K562 (cell line): Measurements from ENCODE around the gene AGA. TPM values are rescaled to one million over a fixed set of nuclear protein-coding genes. Genes with fewer than 3 reads are reported as not detected.

ENCODE experiments used
- ATAC-seq: fragments of 200-7000 bp; cut with Tn5 transposase; 3 replicates; pipeline ENCODE4 v1.9.1; 2020; ENCODE audit warnings: moderate library complexity
- BruUV-seq: library from RNA; stranded (reverse); fragments of 400-500 nt; replicated peaks from 2 replicates; lab custom pipeline; 2021; lab: Mats Ljungman, UMichigan
- CTCF ChIA-PET: fragments of 300-600 bp; formaldehyde crosslinking; extraction: SDS; loops from one replicate; lab custom pipeline; 2021; ENCODE audit warnings: low intra/inter-chr PET ratio; lab: Yijun Ruan, JAX
- POLR2A ChIA-PET: fragments of 300-600, 350-650 bp; sonication (Branson Sonifier 250); formaldehyde crosslinking; extraction: SDS; loops from one replicate; lab custom pipeline; 2021; ENCODE audit warnings: antibody characterized with exemption, inconsistent platforms; lab: Yijun Ruan, JAX
- DNase-seq, 4 experiments: peaks; one replicate each; pipeline versions ENCODE4 v3.0.0 to v3.0.0-alpha.2; 2011 to 2018; ENCODE audit warnings: low spot score in 3 of 4, mixed read lengths in 3 of 4; ENCODE audit errors: extremely low read depth in 1 of 4
- FAIRE-seq: peaks from 2 replicates; lab custom pipeline; 2011; peaks lifted over from hg19 to GRCh38; lab: Jason Lieb, UNC
- H2AFZ ChIP-seq: 2 replicates; pipeline ENCODE4 v1.6.0; 2011; ENCODE audit warnings: low read depth, low read length, control low read depth, inconsistent platforms
- H3K27ac ChIP-seq: fragments of 200-600 bp; 3 replicates; pipeline ENCODE4 v1.8.0; 2011; ENCODE audit warnings: low read depth, mild to moderate bottlenecking, control low read depth, inconsistent platforms, low read length, moderate library complexity, mixed read lengths; ENCODE audit errors: extremely low read depth
- H3K27me3 ChIP-seq, 2 experiments: fragments of 300-600 bp in 1 of 2; 2 replicates in 1 of 2; 3 replicates in 1 of 2; pipeline versions ENCODE4 v1.6.0 to v1.8.0; 2011; ENCODE audit warnings: inconsistent platforms in 2 of 2, low read length in 2 of 2, mild to moderate bottlenecking in 1 of 2, mixed read lengths in 1 of 2, moderate library complexity in 1 of 2; ENCODE audit not compliant: control insufficient read depth in 2 of 2, insufficient read depth in 2 of 2
- H3K36me3 ChIP-seq: fragments of 300-600 bp; 3 replicates; pipeline ENCODE4 v1.8.0; 2011; ENCODE audit warnings: mild to moderate bottlenecking, low read length, inconsistent platforms; ENCODE audit not compliant: control insufficient read depth, insufficient read depth
- H3K4me1 ChIP-seq, 2 experiments: fragments of 200-600 bp in 1 of 2; replicated peaks in 1 of 2; 2 replicates in 1 of 2; 3 replicates in 1 of 2; pipeline versions ENCODE4 v1.5.1 to v1.8.0; 2011; ENCODE audit warnings: inconsistent platforms in 2 of 2, low read length in 2 of 2, mild to moderate bottlenecking in 1 of 2, mixed read lengths in 1 of 2, moderate library complexity in 1 of 2; ENCODE audit not compliant: control insufficient read depth in 2 of 2, insufficient read depth in 2 of 2
- H3K4me2 ChIP-seq: 2 replicates; pipeline ENCODE4 v1.6.1; 2011; ENCODE audit warnings: low read length, control low read depth, inconsistent platforms, mixed read lengths; ENCODE audit not compliant: insufficient read depth
- H3K4me3 ChIP-seq: fragments of 200-600 bp; sonication (generic), shearing (Covaris generic); 2 replicates; pipeline ENCODE4 v1.5.1; 2016; ENCODE audit warnings: control low read depth, inconsistent platforms
- H3K79me2 ChIP-seq: fragments of 200-600 bp; 3 replicates; pipeline ENCODE4 v1.8.0; 2011; ENCODE audit warnings: low read length, inconsistent platforms; ENCODE audit not compliant: control insufficient read depth, insufficient read depth
- H3K9ac ChIP-seq, 2 experiments: 2 replicates each; pipeline versions ENCODE4 v1.6.0 to v1.6.1; 2011; ENCODE audit warnings: low read depth in 2 of 2, low read length in 2 of 2, control low read depth in 1 of 2, inconsistent platforms in 1 of 2, mild to moderate bottlenecking in 1 of 2, mixed read lengths in 1 of 2; ENCODE audit not compliant: insufficient read depth in 1 of 2
- H3K9me1 ChIP-seq: one replicate; pipeline ENCODE4 v1.6.0; 2011; ENCODE audit warnings: inconsistent platforms, mild to moderate bottlenecking, low read length, moderate library complexity; ENCODE audit not compliant: control insufficient read depth, insufficient read depth
- H3K9me3 ChIP-seq: replicated peaks from 2 replicates; pipeline ENCODE4 v1.5.1; 2011; ENCODE audit warnings: low read depth, low read length, inconsistent platforms; ENCODE audit not compliant: control insufficient read depth, insufficient read depth
- H4K20me1 ChIP-seq: replicated peaks from 2 replicates; pipeline ENCODE4 v1.6.1; 2011; ENCODE audit warnings: low read length, inconsistent platforms, mixed read lengths; ENCODE audit not compliant: control insufficient read depth, insufficient read depth
- FOXA1 ChIP-seq: fragments of 450-650 bp; IDR thresholded peaks from 2 replicates; pipeline ENCODE4 v1.6.1; 2016; ENCODE audit warnings: mild to moderate bottlenecking, borderline replicate concordance
- HIVEP1 ChIP-seq: fragments of 250-450 bp; sonication (Bioruptor Pico); IDR thresholded peaks from 2 replicates; pipeline ENCODE4 v1.4.0; 2020; ENCODE audit warnings: mild to moderate bottlenecking
- HMGN3 ChIP-seq: IDR thresholded peaks from 2 replicates; pipeline ENCODE4 v1.6.1; 2011; ENCODE audit warnings: borderline replicate concordance, low read depth, mild to moderate bottlenecking, mixed read lengths, low read length; ENCODE audit not compliant: insufficient read length; ENCODE audit errors: extremely low read depth
- HNRNPLL ChIP-seq: fragments of 200-400 bp; formaldehyde crosslinking; IDR thresholded peaks from 2 replicates; pipeline ENCODE4 v1.6.1; 2017; ENCODE audit warnings: low read length, low read depth, mild to moderate bottlenecking; ENCODE audit not compliant: poor library complexity, severe bottlenecking
- KDM4B ChIP-seq, 2 experiments: fragments of 450-650 bp in 1 of 2; sonication (generic) in 1 of 2; IDR thresholded peaks; 2 replicates each; pipeline ENCODE4 v1.6.1; 2016 to 2017; ENCODE audit warnings: borderline replicate concordance in 2 of 2, antibody characterized with exemption in 1 of 2, low read depth in 1 of 2, mild to moderate bottlenecking in 1 of 2
- RBM15 ChIP-seq: fragments of 200-400 bp; formaldehyde crosslinking; IDR thresholded peaks from 2 replicates; pipeline ENCODE4 v1.6.1; 2018; ENCODE audit warnings: mild to moderate bottlenecking, low read length, moderate library complexity; ENCODE audit not compliant: insufficient read depth
- SIN3B ChIP-seq: fragments of 450-650 bp; IDR thresholded peaks from 2 replicates; pipeline ENCODE4 v1.6.1; 2017; ENCODE audit warnings: low read depth, mild to moderate bottlenecking, moderate library complexity
- TAF9B ChIP-seq: fragments of 450-650 bp; IDR thresholded peaks from 2 replicates; pipeline ENCODE4 v1.6.1; 2018; ENCODE audit warnings: mild to moderate bottlenecking; ENCODE audit not compliant: partially characterized antibody
- ZC3H11A ChIP-seq: IDR thresholded peaks from 2 replicates; pipeline ENCODE4 v1.6.1; 2012; ENCODE audit warnings: low read depth, low read length, improper control_type of control experiment
- ZNF23 ChIP-seq: fragments of 250-450 bp; sonication (Bioruptor Pico); IDR thresholded peaks from 2 replicates; pipeline ENCODE4 v1.4.0; 2020; ENCODE audit warnings: mild to moderate bottlenecking
- ZNF253 ChIP-seq: fragments of 250-450 bp; sonication (Bioruptor Pico); conservative IDR thresholded peaks from 2 replicates; pipeline ENCODE4 v1.6.1; 2021; ENCODE audit warnings: mild to moderate bottlenecking
- ZNF263 ChIP-seq: sonication (generic); formaldehyde crosslinking; IDR thresholded peaks from 2 replicates; pipeline ENCODE4 v1.8.0; 2022; ENCODE audit warnings: mild to moderate bottlenecking, missing genetic modification reagents, borderline replicate concordance
- ZNF316 ChIP-seq: fragments of 450-650 bp; IDR thresholded peaks from 2 replicates; pipeline ENCODE4 v1.6.1; 2016
- WGBS: fragments of 100-300 bp; shearing (Covaris generic); methylation state at CpG from one replicate; pipeline ENCODE4 v1.1.6; 2016; ENCODE audit warnings: low coverage, mixed read lengths; ENCODE audit not compliant: insufficient coverage; ENCODE audit errors: missing lambda C conversion rate; 5-methylcytosine and 5-hydroxymethylcytosine counted together
- in situ Hi-C: fragments of 300-500 bp; cut with MboI; formaldehyde crosslinking; loops from 4 replicates; pipeline ENCODE4 v1.15.0; 2018; ENCODE audit warnings: inconsistent platforms, mixed read lengths
- intact Hi-C: fragments of 100-400 bp; cut with micrococcal nuclease; formaldehyde crosslinking; loops from 2 replicates; pipeline ENCODE4 v1.14.2; 2022
- polyA plus RNA-seq, 8 experiments: library from polyadenylated mRNA; depleted of rRNA in 4 of 8; stranded (reverse) in 5 of 8; unstranded in 3 of 8; fragments of >200 nt; fragmentation: Nextera tagmentation in 2 of 8; fragmentation: Illumina TruSeq in 1 of 8; extraction: Ambion mirVana in 2 of 8; extraction: Trizol in 1 of 8; gene quantifications; 2 replicates each; pipeline versions ENCODE4 v1.2.1 to v1.2.3, GENCODE V29; 2011 to 2014; ENCODE audit warnings: inconsistent platforms in 1 of 8, missing spikeins in 1 of 8
- total RNA-seq, 7 experiments: library from RNA; depleted of rRNA in 6 of 7; stranded (reverse); fragments of >200 nt in 6 of 7; fragmentation: Illumina TruSeq in 2 of 7; extraction: Trizol in 2 of 7; gene quantifications; 2 replicates each; pipeline versions ENCODE4 v1.2.1 to v1.2.3, GENCODE V29; 2011 to 2021; ENCODE audit warnings: low replicate concordance in 1 of 7

Gene AGA
- total and polyA plus RNA-seq, 9 of the 15 experiments (the other 6 are each of a cell fraction or from before 2014, with no cell fraction given): 8.5 to 25.0 (median 12.6) TPM

GRCh38 chr4:177484613-177485021 lies 42.4 kb upstream of the AGA start:
- FAIRE-seq (no peak), ATAC-seq (no peak), DNase-seq (no peak)
- no peaks in the 10 kb centered on the region; a peak in 1 of 5 replicates for H3K4me1 ChIP-seq
- BruUV-seq: no TSS peak
- no peak overlapping the region for H3K9ac ChIP-seq
- no peaks in the 10 kb centered on the region for H3K27me3 ChIP-seq
- no peak overlapping the region for H3K27ac ChIP-seq
- no peak overlapping the region for H3K4me2 ChIP-seq
- intact Hi-C loops (no loop called here), in situ Hi-C loops (no loop called here)
- no peak overlapping the region for H2AFZ ChIP-seq
- H3K36me3 ChIP-seq: no peaks in the 10 kb centered on the region
- ChIA-PET POLR2A (interaction anchor here (1.8 kb wide), 1 partner anchor 21 kb away, joined by 4 read pairs; no protein-coding TSS in a partner anchor), CTCF (no interaction called here)
- no peaks in the 10 kb centered on the region for H3K9me3 ChIP-seq
- no peaks in the 10 kb centered on the region for H4K20me1 ChIP-seq
- H3K9me1 ChIP-seq: no peaks in the 10 kb centered on the region
- WGBS: 0% methylated on average over 1 of the region's 1 CpG
- TF ChIP-seq ZNF316 (no peak), KDM4B (IDR thresholded peaks at IDR 0.05; ENCODE audit: borderline replicate concordance in 2 of 2, low read depth in 1 of 2) (no peak), HNRNPLL (no peak), ZC3H11A (no peak), ZNF253 (CRISPR knock-in tag) (no peak), ZNF263 (CRISPR knock-in tag) (no peak), RBM15 (no peak), TAF9B (no peak), ZNF23 (no peak), HIVEP1 (no peak), FOXA1 (no peak), SIN3B (no peak), HMGN3 (no peak)
- H3K79me2 ChIP-seq: no peaks in the 10 kb centered on the region
- no peak overlapping the region for H3K4me3 ChIP-seq
